Epithelial cell of umbilical artery (primary cell): ENCODE measurements around the gene ZSCAN25. TPM values are rescaled to one million over a fixed set of nuclear protein-coding genes. Genes with fewer than 3 reads are reported as not detected.

ENCODE experiments used
- total RNA-seq: library from RNA; depleted of rRNA; stranded (reverse); fragments of >200 nt; gene quantifications from 2 replicates; pipeline ENCODE4 v1.2.3, GENCODE V29; 2014

Gene ZSCAN25
- 9.4 and 10.4 TPM in 2 replicates for total RNA-seq

DNA sequence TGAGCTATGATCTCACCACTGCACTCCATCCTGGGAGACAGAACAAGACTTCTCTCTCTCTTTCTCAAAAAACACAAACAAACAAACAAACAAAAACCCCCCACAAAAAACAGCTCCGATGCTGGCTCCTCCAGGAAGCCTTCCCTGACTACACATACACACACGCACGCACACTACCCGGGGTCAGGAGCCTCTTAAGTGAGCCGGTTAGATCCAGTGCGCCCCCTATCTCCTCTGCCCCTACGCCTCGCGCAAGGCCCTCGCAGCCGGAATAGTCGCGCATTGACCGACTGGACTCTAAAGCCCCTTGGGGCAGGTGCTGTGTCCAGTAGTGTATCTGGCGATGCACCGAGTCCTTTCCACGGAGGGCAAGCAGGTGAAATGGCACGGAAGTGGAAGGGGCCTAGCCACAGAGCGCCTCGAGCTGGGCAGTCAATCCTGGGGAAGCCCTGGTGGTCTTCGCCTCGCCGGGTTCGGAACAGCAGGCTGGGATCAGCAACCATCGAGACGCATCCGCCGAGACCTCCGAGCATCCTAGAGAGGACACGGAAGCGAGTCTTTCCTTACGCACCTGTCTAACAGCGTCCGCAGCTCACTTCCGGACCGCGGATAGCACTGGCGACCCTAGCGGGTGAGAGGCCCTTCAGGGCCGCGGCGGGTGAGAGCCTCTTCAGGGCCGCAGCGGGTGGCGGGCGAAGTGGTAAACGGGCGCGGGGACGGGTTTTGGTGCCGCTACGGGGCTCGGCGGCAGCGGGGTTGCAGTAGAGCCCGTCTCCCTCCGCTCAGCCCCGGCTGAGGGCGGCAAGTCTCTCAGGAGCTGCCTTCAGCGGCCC lies at the start of gene ZSCAN25:
Gene ZSCAN25, plus strand, starts transcription at position 588 of the 833 bp plus-strand sequence. CDS start 2,661 bp downstream, outside the sequence.

GRCh38 chr7:99597762-99598501 lies 18.8 kb upstream of the ZSCAN25 start, which contains the start of gene TMEM225B:
TMEM225B (plus strand) TSS chr7:99598267; CDS start chr7:99604389, 6,122 bp downstream.

GRCh38 chr7:99679400-99680191 lies 62.9 kb downstream of the ZSCAN25 start, which contains the start of gene CYP3A5:
CYP3A5 (minus strand) TSS chr7:99679996; CDS start chr7:99679896, 100 bp downstream.

Other genes starting within 250 kb of the ZSCAN25 start
- gene ARPC1B, start 242.2 kb upstream of the ZSCAN25 start, total RNA-seq: 597 and 600 TPM in 2 replicates
- gene PDAP1, start 208.3 kb upstream of the ZSCAN25 start, total RNA-seq: 61.1 and 109 TPM in 2 replicates
- gene BUD31, start 208.0 kb upstream of the ZSCAN25 start, total RNA-seq: 107 and 116 TPM in 2 replicates
- 4.5 and 5.5 TPM in 2 replicates for gene PTCD1, start 178.1 kb upstream of the ZSCAN25 start, total RNA-seq
- gene CPSF4, start 178.0 kb upstream of the ZSCAN25 start, total RNA-seq: 28.6 and 30.4 TPM in 2 replicates
- gene ATP5MF, start 150.8 kb upstream of the ZSCAN25 start, total RNA-seq: 643 and 858 TPM in 2 replicates
- gene ZNF789, start 144.1 kb upstream of the ZSCAN25 start, total RNA-seq: 5.6 and 6.2 TPM in 2 replicates
- gene ZNF394, start 116.7 kb upstream of the ZSCAN25 start, total RNA-seq: 26.3 and 33.0 TPM in 2 replicates
- 10.7 and 12.0 TPM in 2 replicates for gene ZKSCAN5, start 112.3 kb upstream of the ZSCAN25 start, total RNA-seq
- 5.6 and 6.2 TPM in 2 replicates for gene FAM200A, start 64.8 kb upstream of the ZSCAN25 start, total RNA-seq
- gene ZNF655, start 58.3 kb upstream of the ZSCAN25 start, total RNA-seq: 10.1 and 19.5 TPM in 2 replicates
- under 0.01 TPM in 1 of 2 replicates, not detected in the other for gene TMEM225B, start 18.7 kb upstream of the ZSCAN25 start, total RNA-seq
- gene CYP3A5, start 63.0 kb downstream of the ZSCAN25 start, total RNA-seq: not detected in 2 replicates
- not detected in 2 replicates for gene CYP3A7, start 118.2 kb downstream of the ZSCAN25 start, total RNA-seq
- gene CYP3A4, start 167.2 kb downstream of the ZSCAN25 start, total RNA-seq: not detected in 2 replicates
- gene CYP3A43, start 211.1 kb downstream of the ZSCAN25 start, total RNA-seq: not detected in 2 replicates